WTC11 (cell line): Measurements from ENCODE around the gene TSPAN7. TPM values are rescaled to one million over a fixed set of nuclear protein-coding genes. Genes with fewer than 3 reads are reported as not detected.

Experiments
- ATAC-seq: fragments of 200-7000 bp; cut with Tn5 transposase; 2 replicates; pipeline ENCODE4 v1.10.0; 2021; ENCODE audit warnings: mild to moderate bottlenecking, moderate library complexity
- CTCF ChIA-PET: fragments of 300-600 bp; sonication (Branson Sonifier 250); formaldehyde crosslinking; loops from one replicate; lab custom pipeline; 2021; ENCODE audit warnings: antibody characterized with exemption; lab: Charles Lee
- POLR2A ChIA-PET: fragments of 350-600 bp; sonication (Branson Sonifier 250); formaldehyde crosslinking; loops from one replicate; lab custom pipeline; 2021; ENCODE audit warnings: antibody characterized with exemption; lab: Charles Lee
- DNase-seq: peaks from one replicate; pipeline ENCODE4 v3.0.0; 2021; ENCODE audit warnings: low spot score
- H3K27ac Mint-ChIP-seq: 2 replicates; pipeline ENCODE4 v1.8.0; 2021; ENCODE audit warnings: mixed read lengths
- H3K27me3 Mint-ChIP-seq: 2 replicates; pipeline ENCODE4 v1.8.0; 2021; ENCODE audit warnings: low read depth, mild to moderate bottlenecking, moderate library complexity, mixed read lengths
- H3K36me3 Mint-ChIP-seq: 2 replicates; pipeline ENCODE4 v1.8.0; 2021; ENCODE audit warnings: mixed read lengths
- H3K4me1 Mint-ChIP-seq: 2 replicates; pipeline ENCODE4 v1.8.0; 2022; ENCODE audit warnings: mixed read lengths
- H3K4me3 Mint-ChIP-seq: 2 replicates; pipeline ENCODE4 v1.8.0; 2021; ENCODE audit warnings: mild to moderate bottlenecking, moderate library complexity, mixed read lengths
- H3K9me3 Mint-ChIP-seq: 2 replicates; pipeline ENCODE4 v1.8.0; 2021; ENCODE audit warnings: mixed read lengths
- ATF6 ChIP-seq: sonication (generic); formaldehyde crosslinking; IDR thresholded peaks from 2 replicates; pipeline ENCODE4 v1.8.1; 2023; ENCODE audit warnings: mild to moderate bottlenecking, missing genetic modification reagents
- ERG ChIP-seq: fragments of 250-450 bp; sonication (Bioruptor Pico); IDR thresholded peaks from 2 replicates; pipeline ENCODE4 v1.8.0; 2021; ENCODE audit warnings: mild to moderate bottlenecking
- FOXP4 ChIP-seq: sonication (generic); formaldehyde crosslinking; IDR thresholded peaks from 2 replicates; pipeline ENCODE4 v1.8.0; 2022; ENCODE audit warnings: mild to moderate bottlenecking, missing genetic modification reagents
- IRF2 ChIP-seq: sonication (generic); formaldehyde crosslinking; IDR thresholded peaks from 2 replicates; pipeline ENCODE4 v1.8.0; 2022; ENCODE audit warnings: low read depth, missing genetic modification reagents, borderline replicate concordance
- JUN ChIP-seq: sonication (generic); formaldehyde crosslinking; IDR thresholded peaks from 2 replicates; pipeline ENCODE4 v1.8.0; 2023; ENCODE audit warnings: mild to moderate bottlenecking, missing genetic modification reagents
- NFATC4 ChIP-seq: fragments of 250-450 bp; sonication (Bioruptor Pico); IDR thresholded peaks from 2 replicates; pipeline ENCODE4 v1.9.0; 2021; ENCODE audit warnings: mild to moderate bottlenecking
- NFE2L1 ChIP-seq: sonication (generic); formaldehyde crosslinking; IDR thresholded peaks from 2 replicates; pipeline ENCODE4 v1.8.1; 2023; ENCODE audit warnings: missing genetic modification reagents
- OVOL2 ChIP-seq: fragments of 250-450 bp; sonication (Bioruptor Pico); IDR thresholded peaks from 2 replicates; pipeline ENCODE4 v1.9.0; 2021; ENCODE audit warnings: mild to moderate bottlenecking, borderline replicate concordance
- PREB ChIP-seq: sonication (generic); formaldehyde crosslinking; IDR thresholded peaks from 2 replicates; pipeline ENCODE4 v1.8.1; 2022; ENCODE audit warnings: mild to moderate bottlenecking, missing genetic modification reagents, moderate library complexity, borderline replicate concordance
- SMAD3 ChIP-seq: sonication (generic); formaldehyde crosslinking; IDR thresholded peaks from 2 replicates; pipeline ENCODE4 v1.8.0; 2022; ENCODE audit warnings: missing genetic modification reagents, mild to moderate bottlenecking, borderline replicate concordance
- SOX15 ChIP-seq: fragments of 250-450 bp; sonication (Bioruptor Pico); IDR thresholded peaks from 2 replicates; pipeline ENCODE4 v1.9.0; 2021; ENCODE audit warnings: mild to moderate bottlenecking
- SP1 ChIP-seq: sonication (generic); formaldehyde crosslinking; conservative IDR thresholded peaks from 2 replicates; pipeline ENCODE4 v1.8.1; 2022; ENCODE audit warnings: missing genetic modification reagents
- TEAD4 ChIP-seq: sonication (generic); formaldehyde crosslinking; IDR thresholded peaks from 2 replicates; pipeline ENCODE4 v1.8.0; 2022; ENCODE audit warnings: mild to moderate bottlenecking, missing genetic modification reagents
- ZNF138 ChIP-seq: sonication (generic); formaldehyde crosslinking; conservative IDR thresholded peaks from 2 replicates; pipeline ENCODE4 v1.8.1; 2022; ENCODE audit warnings: mild to moderate bottlenecking, moderate library complexity, missing genetic modification reagents
- ZNF281 ChIP-seq: sonication (generic); formaldehyde crosslinking; IDR thresholded peaks from 2 replicates; pipeline ENCODE4 v1.8.0; 2023; ENCODE audit warnings: mild to moderate bottlenecking, missing genetic modification reagents
- ZNF425 ChIP-seq: fragments of 250-450 bp; sonication (Bioruptor Pico); conservative IDR thresholded peaks from 2 replicates; pipeline ENCODE4 v1.9.0; 2021; ENCODE audit warnings: mild to moderate bottlenecking
- ZSCAN18 ChIP-seq: fragments of 250-450 bp; sonication (Bioruptor Pico); IDR thresholded peaks from 2 replicates; pipeline ENCODE4 v2.1.2; 2022; ENCODE audit warnings: mild to moderate bottlenecking, moderate library complexity
- total RNA-seq: library from RNA; stranded (reverse); gene quantifications from 3 replicates; pipeline ENCODE4 v1.2.3, GENCODE V29; 2021

TSPAN7 gene
- total RNA-seq, 1 experiment from 2014 or later: 10.8 TPM

GRCh38 chrX:38577738-38578137 is 16.4 kb downstream of the TSPAN7 start:
- ATAC-seq (no peak), DNase-seq (no peak)
- Mint-ChIP-seq H3K4me1 (0 out of 2 replicates have a peak, but pooled peaks cover 2% of the 10 kb centered on the region), H3K27me3 (no peaks in the 10 kb centered on the region), H3K4me3 (no peak overlapping the region), H3K27ac (no peak overlapping the region), H3K36me3 (no peaks in the 10 kb centered on the region), H3K9me3 (no peaks in the 10 kb centered on the region)
- ChIA-PET CTCF (no interaction called here), POLR2A (no interaction called here)
- TF ChIP-seq ZNF281: no peak
- no peak for TF ChIP-seq ERG (CRISPR knock-in tag)
- no peak for TF ChIP-seq JUN (CRISPR knock-in tag)
- TF ChIP-seq TEAD4 (CRISPR knock-in tag): no peak

- Mint-ChIP-seq H3K4me1 (0 out of 2 replicates have a peak, but pooled peaks cover 2% of the 10 kb centered on the region), H3K27ac (no peak overlapping the region), H3K36me3 (no peaks in the 10 kb centered on the region)
- POLR2A ChIA-PET: no interaction called here
- CTCF ChIA-PET: no interaction called here
- no peak for ATAC-seq
- DNase-seq: no peak
- TF ChIP-seq ZSCAN18 (CRISPR knock-in tag) (no peak), PREB (CRISPR knock-in tag) (no peak), IRF2 (no peak)
- TF ChIP-seq, all 79 proteins: peak for 0
- H3K27me3 Mint-ChIP-seq: no peaks in the 10 kb centered on the region
- H3K4me3 Mint-ChIP-seq: no peak overlapping the region
- H3K9me3 Mint-ChIP-seq: no peaks in the 10 kb centered on the region
Observed at GRCh38 chrX:38578167-38578566, 16.8 kb downstream of the TSPAN7 start.

- H3K36me3 Mint-ChIP-seq: no peaks in the 10 kb centered on the region
- no peaks in the 10 kb centered on the region for H3K9me3 Mint-ChIP-seq
- DNase-seq: no peak
- no peak for TF ChIP-seq ZNF138 (CRISPR knock-in tag)
- TF ChIP-seq ATF6 (CRISPR knock-in tag): no peak
- TF ChIP-seq ZNF425 (CRISPR knock-in tag): no peak
- TF ChIP-seq OVOL2: no peak
- no peak for TF ChIP-seq SMAD3 (CRISPR knock-in tag)
- TF ChIP-seq SOX15 (CRISPR knock-in tag): no peak
- no peak for TF ChIP-seq NFATC4 (CRISPR knock-in tag)
- TF ChIP-seq PREB (CRISPR knock-in tag): no peak
- no peak for TF ChIP-seq SP1 (CRISPR knock-in tag)
- TF ChIP-seq FOXP4 (CRISPR knock-in tag): no peak
- no peak for TF ChIP-seq NFE2L1 (CRISPR knock-in tag)
Observed at GRCh38 chrX:38583181-38583580, 21.8 kb downstream of the TSPAN7 start.

More at GRCh38 chrX:38583181-38583580, 21.8 kb downstream of the TSPAN7 start:
- Mint-ChIP-seq H3K4me3 (no peak overlapping the region), H3K27me3 (no peaks in the 10 kb centered on the region), H3K27ac (no peak overlapping the region), H3K4me1 (no peaks in the 10 kb centered on the region)
- POLR2A ChIA-PET: no interaction called here
- CTCF ChIA-PET: no interaction called here
- ATAC-seq: no peak
